HG02973 (cell line): Measurements from ENCODE around the gene GPATCH2L.

Experiments used
- ATAC-seq: cut with Tn5 transposase; IDR thresholded peaks from one replicate; pipeline ENCODE4 v1.9.1; 2021; ENCODE audit warnings: moderate library complexity; ENCODE audit not compliant: unreplicated experiment

GPATCH2L gene

GRCh38 chr14:76135722-76136121 lies 16.0 kb upstream of the GPATCH2L start:
- no peak for ATAC-seq

- no peak for ATAC-seq
These were observed 15.1 kb upstream of the GPATCH2L start for GRCh38 chr14:76136476-76137110.

GRCh38 chr14:76138119-76138757 lies 13.5 kb upstream of the GPATCH2L start:
- ATAC-seq, result no peak

GRCh38 chr14:76138758-76139723 lies 12.7 kb upstream of the GPATCH2L start:
- no peak for ATAC-seq

GRCh38 chr14:76143642-76144041 lies 8.1 kb upstream of the GPATCH2L start:
- ATAC-seq, result no peak

- no peak for ATAC-seq
These were observed 4.7 kb upstream of the GPATCH2L start for GRCh38 chr14:76146976-76147375.

GRCh38 chr14:76149196-76149595 lies 2.5 kb upstream of the GPATCH2L start:
- ATAC-seq, result no peak

GRCh38 chr14:76152333-76152681 lies 585 bp downstream of the GPATCH2L start:
- peak; percentile 64 for ATAC-seq

GRCh38 chr14:76153919-76154318 lies 2.2 kb downstream of the GPATCH2L start:
- no peak for ATAC-seq

- no peak for ATAC-seq
These were observed 2.9 kb downstream of the GPATCH2L start for GRCh38 chr14:76154539-76155126.

- no peak for ATAC-seq
These were observed 12.1 kb downstream of the GPATCH2L start for GRCh38 chr14:76163668-76164363.

GRCh38 chr14:76168531-76168930 lies 16.8 kb downstream of the GPATCH2L start:
- ATAC-seq, result no peak

GRCh38 chr14:76169776-76170175 lies 18.1 kb downstream of the GPATCH2L start:
- no peak for ATAC-seq

GRCh38 chr14:76174982-76175381 lies 23.3 kb downstream of the GPATCH2L start:
- ATAC-seq, result no peak

GRCh38 chr14:76175942-76176341 lies 24.2 kb downstream of the GPATCH2L start:
- no peak for ATAC-seq

- no peak for ATAC-seq
These were observed 29.8 kb downstream of the GPATCH2L start for GRCh38 chr14:76181546-76181945.

GRCh38 chr14:76186308-76187027 lies 34.7 kb downstream of the GPATCH2L start:
- ATAC-seq, result no peak

GRCh38 chr14:76191297-76191696 lies 39.6 kb downstream of the GPATCH2L start:
- ATAC-seq, result no peak

- no peak for ATAC-seq
These were observed 42.0 kb downstream of the GPATCH2L start for GRCh38 chr14:76193696-76194095.

- ATAC-seq, result no peak
These were observed 42.6 kb downstream of the GPATCH2L start for GRCh38 chr14:76194327-76194726.
